Naive thymus-derived CD4-positive, alpha-beta T cell (primary cell): ENCODE measurements around the gene GABRB1. TPM values are rescaled to one million over a fixed set of nuclear protein-coding genes. Genes with fewer than 3 reads are reported as not detected.

ENCODE experiments used
- ATAC-seq: fragments of 150-1000 bp; cut with Tn5 transposase; 2 replicates; pipeline ENCODE4 v1.10.0; 2021; ENCODE audit warnings: mild to moderate bottlenecking, moderate library complexity
- CTCF ChIA-PET: fragments of 350-600 bp; sonication (Branson Sonifier 250); formaldehyde crosslinking; loops from one replicate; lab custom pipeline; 2021; ENCODE audit warnings: antibody characterized with exemption; lab: Charles Lee
- POLR2A ChIA-PET: fragments of 350-600 bp; sonication (Branson Sonifier 250); formaldehyde crosslinking; loops from one replicate; lab custom pipeline; 2021; ENCODE audit warnings: antibody characterized with exemption, inconsistent platforms; lab: Charles Lee
- DNase-seq, 9 donors: peaks; one replicate each; pipeline versions ENCODE4 v3.0.0 to v3.0.0-alpha.2; 2020 to 2022; ENCODE audit warnings: mixed read lengths in 1 of 9
- H3K27ac ChIP-seq: one replicate; pipeline ENCODE4 v1.7.0; 2013; ENCODE audit warnings: mild to moderate bottlenecking, low read depth, low read length, moderate library complexity
- H3K27me3 ChIP-seq, 2 donors: one replicate each; pipeline ENCODE4 v1.7.0; 2013; ENCODE audit warnings: low read length in 2 of 2, mild to moderate bottlenecking in 2 of 2, moderate library complexity in 2 of 2; ENCODE audit not compliant: control insufficient read depth in 2 of 2, insufficient read depth in 2 of 2
- H3K36me3 ChIP-seq, 3 experiments: 1 replicate in 2 of 3; 2 replicates in 1 of 3; pipeline ENCODE4 v1.7.0; 2013; ENCODE audit warnings: low read length in 3 of 3, mild to moderate bottlenecking in 3 of 3, moderate library complexity in 1 of 3; ENCODE audit not compliant: insufficient read depth in 3 of 3, control insufficient read depth in 2 of 3
- H3K4me1 ChIP-seq, 2 donors: one replicate each; pipeline ENCODE4 v1.7.0; 2013; ENCODE audit warnings: low read length in 2 of 2, mild to moderate bottlenecking in 2 of 2, moderate library complexity in 1 of 2; ENCODE audit not compliant: control insufficient read depth in 2 of 2, insufficient read depth in 2 of 2
- H3K4me3 ChIP-seq: 2 replicates; pipeline ENCODE4 v1.7.0; 2013; ENCODE audit warnings: mild to moderate bottlenecking, low read length
- H3K9me3 ChIP-seq, 3 experiments: 1 replicate in 2 of 3; 2 replicates in 1 of 3; pipeline ENCODE4 v1.7.0; 2013; ENCODE audit warnings: low read length in 3 of 3; ENCODE audit not compliant: control insufficient read depth in 2 of 3
- H3K27ac Mint-ChIP-seq, 9 donors: one replicate each; pipeline ENCODE4 v1.8.0; 2020 to 2022; ENCODE audit warnings: mixed read lengths in 9 of 9, mild to moderate bottlenecking in 8 of 9, moderate library complexity in 5 of 9, inconsistent platforms in 2 of 9
- H3K27me3 Mint-ChIP-seq, 5 donors: one replicate each; pipeline ENCODE4 v1.8.0; 2021 to 2022; ENCODE audit warnings: mixed read lengths in 5 of 5, mild to moderate bottlenecking in 1 of 5
- H3K36me3 Mint-ChIP-seq, 5 donors: one replicate each; pipeline ENCODE4 v1.8.0; 2020 to 2022; ENCODE audit warnings: mixed read lengths in 5 of 5, mild to moderate bottlenecking in 3 of 5, inconsistent platforms in 1 of 5
- H3K4me1 Mint-ChIP-seq, 7 donors: one replicate each; pipeline ENCODE4 v1.8.0; 2020 to 2022; ENCODE audit warnings: mixed read lengths in 7 of 7, mild to moderate bottlenecking in 3 of 7, inconsistent platforms in 1 of 7
- H3K4me3 Mint-ChIP-seq, 10 donors: one replicate each; pipeline ENCODE4 v1.8.0; 2020 to 2022; ENCODE audit warnings: mild to moderate bottlenecking in 10 of 10, mixed read lengths in 10 of 10, moderate library complexity in 6 of 10, inconsistent platforms in 2 of 10
- H3K9me3 Mint-ChIP-seq, 11 donors: one replicate each; pipeline ENCODE4 v1.8.0; 2020 to 2022; ENCODE audit warnings: mixed read lengths in 11 of 11, mild to moderate bottlenecking in 4 of 11, inconsistent platforms in 1 of 11, moderate library complexity in 1 of 11
- intact Hi-C, 2 donors: fragments of 100-400 bp; cut with micrococcal nuclease; formaldehyde crosslinking; loops; one replicate each; pipeline ENCODE4 v1.15.1; 2023
- polyA plus RNA-seq, 2 donors: library from polyadenylated mRNA; unstranded; fragments of 300-500 nt; fragmentation: Illumina TruSeq; gene quantifications; one replicate each; pipeline ENCODE4 v1.2.3, GENCODE V29; 2021
- total RNA-seq, 6 experiments: library from RNA in 5 of 6; stranded (reverse) in 5 of 6; gene quantifications; 1 replicate in 5 of 6; 2 replicates in 1 of 6; pipeline ENCODE4 v1.2.3 and lab custom pipeline; 2021 to 2026

Gene GABRB1
- total and polyA plus RNA-seq, 7 experiments from 2014 or later = not detected

DNA sequence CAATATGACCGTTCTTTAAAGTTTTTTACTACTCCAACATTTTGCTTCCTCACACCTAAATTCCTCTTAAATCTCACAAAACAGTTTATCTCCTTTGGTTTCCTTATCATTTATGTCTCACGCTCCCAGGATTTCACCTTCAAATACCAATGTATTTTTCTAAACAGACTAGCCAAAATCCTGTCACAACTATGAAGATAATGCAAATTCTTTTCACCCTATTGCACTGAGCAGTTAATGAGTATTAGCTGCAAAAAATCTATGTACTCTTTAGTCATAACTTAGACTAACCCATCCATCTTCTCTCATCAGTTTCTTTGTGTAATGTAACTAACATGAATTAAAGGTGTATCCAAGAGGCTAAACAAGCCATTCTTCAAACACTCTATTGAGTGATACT is 280.8 kb downstream of the GABRB1 start:
- Histone ChIP-seq H3K4me3 (no peak overlapping the region), H3K4me1 (no peaks in the 10 kb centered on the region), H3K27me3 (no peaks in the 10 kb centered on the region), H3K27ac (no peak overlapping the region), H3K9me3 (no peaks in the 10 kb centered on the region), H3K36me3 (no peaks in the 10 kb centered on the region)
- ChIA-PET CTCF (no interaction called here), POLR2A (no interaction called here)
- Mint-ChIP-seq H3K36me3 (no peaks in the 10 kb centered on the region), H3K4me3 (no peak overlapping the region), H3K27me3 (peaks cover 0 to 8% (median 0%) of the 10 kb centered on the region in 5 donors), H3K4me1 (no peaks in the 10 kb centered on the region), H3K27ac (no peak overlapping the region), H3K9me3 (no peaks in the 10 kb centered on the region)
- no peak for DNase-seq
- intact Hi-C loops = no loop called here
- ATAC-seq = no peak

DNA sequence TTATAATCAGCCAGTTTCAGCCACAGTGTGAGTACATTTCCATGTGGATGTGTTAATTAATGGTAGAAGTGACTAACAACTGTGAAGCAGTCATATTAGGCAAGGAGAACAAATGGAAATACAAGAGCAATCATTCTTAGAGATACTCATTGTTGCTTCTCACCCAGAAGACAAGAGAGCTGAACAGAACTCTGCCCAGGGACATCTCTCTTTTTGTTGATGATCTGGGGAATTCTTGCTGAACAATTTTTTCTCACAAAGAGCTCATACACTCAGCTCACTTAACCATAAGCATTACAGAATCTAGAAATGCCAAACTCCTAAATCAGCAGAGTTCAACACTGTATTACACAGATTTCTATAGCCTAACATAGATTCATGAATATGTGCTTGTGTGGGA is 282.0 kb downstream of the GABRB1 start:
- DNase-seq (no peak), ATAC-seq (no peak)
- H3K9me3 ChIP-seq = no peaks in the 10 kb centered on the region
- ChIA-PET POLR2A (no interaction called here), CTCF (no interaction called here)
- H3K4me3 Mint-ChIP-seq = no peak overlapping the region
- no peak overlapping the region for H3K27ac Mint-ChIP-seq
- H3K36me3 ChIP-seq = no peaks in the 10 kb centered on the region
- peaks cover 0 to 8% (median 0%) of the 10 kb centered on the region in 5 donors for H3K27me3 Mint-ChIP-seq
- no peaks in the 10 kb centered on the region for H3K36me3 Mint-ChIP-seq
- intact Hi-C loops = no loop called here
- H3K27ac ChIP-seq = no peak overlapping the region
- H3K9me3 Mint-ChIP-seq = no peaks in the 10 kb centered on the region
- H3K4me1 Mint-ChIP-seq = no peaks in the 10 kb centered on the region
- H3K4me1 ChIP-seq = no peaks in the 10 kb centered on the region
- H3K27me3 ChIP-seq = no peaks in the 10 kb centered on the region
- no peak overlapping the region for H3K4me3 ChIP-seq

DNA sequence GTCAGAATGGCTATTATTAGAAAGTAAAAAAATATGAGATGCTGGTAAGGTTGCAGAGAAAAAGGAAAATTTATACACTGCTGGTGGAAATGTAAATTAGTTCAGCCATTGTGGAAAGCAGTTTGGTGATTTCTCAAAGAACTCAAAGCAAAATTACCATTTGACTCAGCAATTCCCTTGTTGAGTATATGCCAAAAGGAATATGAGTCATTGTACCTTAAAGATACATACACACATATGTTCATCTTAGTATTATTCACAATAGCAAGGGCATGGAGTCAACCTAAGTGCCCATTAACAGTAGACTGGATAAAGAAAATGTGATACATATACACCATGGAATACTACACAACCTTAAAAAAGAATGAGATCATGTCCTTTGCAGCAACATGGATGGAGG is 284.0 kb downstream of the GABRB1 start:
- no peaks in the 10 kb centered on the region for H3K36me3 Mint-ChIP-seq
- ATAC-seq (no peak), DNase-seq (no peak)
- ChIA-PET CTCF (no interaction called here), POLR2A (no interaction called here)
- intact Hi-C loops = no loop called here
- peaks cover 0 to 4% (median 0%) of the 10 kb centered on the region in 11 donors for H3K9me3 Mint-ChIP-seq
- no peaks in the 10 kb centered on the region for H3K9me3 ChIP-seq
- no peak overlapping the region for H3K27ac Mint-ChIP-seq
- H3K27me3 ChIP-seq = no peaks in the 10 kb centered on the region
- H3K36me3 ChIP-seq = no peaks in the 10 kb centered on the region
- H3K4me1 Mint-ChIP-seq = no peaks in the 10 kb centered on the region
- H3K27ac ChIP-seq = no peak overlapping the region
- no peaks in the 10 kb centered on the region for H3K4me1 ChIP-seq
- peaks cover 0 to 13% (median 6%) of the 10 kb centered on the region in 5 donors for H3K27me3 Mint-ChIP-seq
- no peak overlapping the region for H3K4me3 Mint-ChIP-seq
- no peak overlapping the region for H3K4me3 ChIP-seq

DNA sequence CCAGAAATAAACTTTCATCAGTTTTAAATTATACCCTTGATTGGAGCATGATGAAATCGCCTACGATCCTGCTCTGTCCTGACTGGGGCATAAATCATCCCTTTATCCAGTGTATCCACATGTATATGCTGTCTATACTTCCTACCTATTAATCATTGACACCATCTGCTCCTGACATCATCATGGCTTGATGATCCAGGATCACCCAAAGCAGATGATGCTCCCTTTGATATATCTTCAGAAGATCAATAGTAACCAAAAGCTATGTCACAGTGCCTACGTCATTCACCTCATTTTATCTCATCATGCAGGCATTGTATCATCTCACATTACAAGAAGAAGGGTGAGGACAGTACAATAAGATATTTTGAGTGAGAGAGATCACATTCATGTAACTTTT is 294.7 kb downstream of the GABRB1 start:
- no peak for DNase-seq
- H3K27ac ChIP-seq = no peak overlapping the region
- no peaks in the 10 kb centered on the region for H3K27me3 ChIP-seq
- Mint-ChIP-seq H3K36me3 (peaks cover 0 to 4% (median 0%) of the 10 kb centered on the region in 5 donors), H3K27ac (no peak overlapping the region), H3K9me3 (peaks cover 0 to 4% (median 0%) of the 10 kb centered on the region in 11 donors), H3K4me1 (no peaks in the 10 kb centered on the region), H3K27me3 (peaks cover 0 to 33% (median 12%) of the 10 kb centered on the region in 5 donors), H3K4me3 (no peak overlapping the region)
- no peak for ATAC-seq
- no peaks in the 10 kb centered on the region for H3K36me3 ChIP-seq
- intact Hi-C loops = no loop called here
- ChIA-PET CTCF (no interaction called here), POLR2A (no interaction called here)
- H3K4me3 ChIP-seq = no peak overlapping the region
- no peaks in the 10 kb centered on the region for H3K4me1 ChIP-seq
- H3K9me3 ChIP-seq = no peaks in the 10 kb centered on the region

DNA sequence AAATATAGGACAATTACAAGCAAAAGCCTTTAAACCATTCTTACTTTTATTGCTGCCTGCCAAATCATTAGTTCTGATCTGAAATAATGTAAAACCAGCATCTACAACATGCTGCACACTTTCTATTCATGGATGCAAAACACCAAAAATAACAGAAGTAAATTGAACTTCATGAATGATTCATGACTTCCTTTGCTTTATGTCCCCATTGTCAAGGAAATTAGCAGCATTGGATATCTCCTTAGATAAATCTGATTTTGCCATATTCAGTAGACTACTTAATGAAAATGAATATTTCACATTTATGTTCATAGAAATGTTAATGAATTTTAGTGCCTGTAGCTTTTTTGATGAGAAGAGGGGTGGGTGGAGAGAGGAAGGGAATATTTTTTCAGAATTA is 299.5 kb downstream of the GABRB1 start:
- ATAC-seq = no peak
- Mint-ChIP-seq H3K36me3 (no peaks in the 10 kb centered on the region), H3K9me3 (peaks cover 0 to 4% (median 0%) of the 10 kb centered on the region in 11 donors), H3K27me3 (peaks cover 0 to 19% (median 13%) of the 10 kb centered on the region in 5 donors), H3K27ac (no peak overlapping the region), H3K4me1 (no peaks in the 10 kb centered on the region), H3K4me3 (no peak overlapping the region)
- ChIA-PET CTCF (no interaction called here), POLR2A (no interaction called here)
- intact Hi-C loops = no loop called here
- H3K27ac ChIP-seq = no peak overlapping the region
- no peaks in the 10 kb centered on the region for H3K4me1 ChIP-seq
- DNase-seq = no peak
- H3K9me3 ChIP-seq = no peaks in the 10 kb centered on the region
- H3K4me3 ChIP-seq = no peak overlapping the region
- no peaks in the 10 kb centered on the region for H3K36me3 ChIP-seq
- no peaks in the 10 kb centered on the region for H3K27me3 ChIP-seq

DNA sequence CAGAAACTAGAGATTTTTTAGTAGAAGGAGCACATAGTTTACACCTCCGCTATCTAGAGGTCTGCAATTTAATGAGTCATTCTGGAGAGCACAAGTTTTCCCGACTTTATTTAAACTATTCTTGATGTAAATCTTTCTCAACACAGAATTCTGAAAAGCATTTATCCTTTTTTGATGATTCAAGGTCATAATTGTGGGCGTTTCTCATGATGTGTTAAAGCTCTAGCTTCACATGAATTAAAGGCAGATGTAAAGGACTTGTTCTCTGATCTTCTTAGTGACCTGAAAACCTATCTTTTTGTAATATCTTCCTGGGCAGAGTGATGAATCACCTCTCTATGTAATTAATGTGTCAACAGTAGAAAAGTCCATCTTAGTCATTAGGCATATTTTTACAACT is 303.3 kb downstream of the GABRB1 start:
- intact Hi-C loops = no loop called here
- Mint-ChIP-seq H3K27ac (no peak overlapping the region), H3K9me3 (peaks cover 0 to 1% (median 0%) of the 10 kb centered on the region in 11 donors), H3K4me1 (no peaks in the 10 kb centered on the region), H3K36me3 (no peaks in the 10 kb centered on the region), H3K27me3 (peaks cover 0 to 26% (median 23%) of the 10 kb centered on the region in 5 donors), H3K4me3 (no peak overlapping the region)
- ATAC-seq (no peak), DNase-seq (no peak)
- no peaks in the 10 kb centered on the region for H3K9me3 ChIP-seq
- ChIA-PET POLR2A (no interaction called here), CTCF (no interaction called here)
- no peak overlapping the region for H3K27ac ChIP-seq
- no peaks in the 10 kb centered on the region for H3K27me3 ChIP-seq
- H3K4me1 ChIP-seq = no peaks in the 10 kb centered on the region
- no peak overlapping the region for H3K4me3 ChIP-seq
- H3K36me3 ChIP-seq = no peaks in the 10 kb centered on the region

DNA sequence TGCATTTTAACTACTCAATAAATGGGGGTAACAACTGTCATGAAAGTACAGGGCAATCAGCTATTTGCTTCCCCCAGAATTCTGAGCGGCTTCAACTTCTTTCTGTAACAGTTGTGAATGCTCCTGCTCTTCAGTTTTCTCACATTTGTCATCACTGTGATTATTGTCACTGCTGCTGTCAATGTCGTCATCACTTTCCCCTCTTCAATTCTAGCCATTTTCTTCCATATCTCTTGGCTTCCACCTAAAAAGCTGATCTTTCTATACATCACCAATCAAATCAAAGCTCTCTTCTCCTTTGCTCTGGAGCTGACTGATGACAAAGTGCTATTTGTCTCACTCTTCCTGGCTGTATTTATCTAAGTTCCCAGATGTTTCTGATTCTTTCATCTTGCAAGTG is 306.5 kb downstream of the GABRB1 start:
- Mint-ChIP-seq H3K9me3 (peaks cover 0 to 1% (median 0%) of the 10 kb centered on the region in 11 donors), H3K4me3 (no peak overlapping the region), H3K36me3 (no peaks in the 10 kb centered on the region), H3K4me1 (no peaks in the 10 kb centered on the region), H3K27ac (no peak overlapping the region), H3K27me3 (peaks cover under 1 to 26% (median 23%) of the 10 kb centered on the region in 5 donors)
- Histone ChIP-seq H3K4me3 (no peak overlapping the region), H3K4me1 (no peaks in the 10 kb centered on the region), H3K9me3 (no peaks in the 10 kb centered on the region), H3K36me3 (no peaks in the 10 kb centered on the region), H3K27me3 (no peaks in the 10 kb centered on the region), H3K27ac (no peak overlapping the region)
- ATAC-seq (no peak), DNase-seq (no peak)
- CTCF ChIA-PET = no interaction called here
- intact Hi-C loops = no loop called here
- POLR2A ChIA-PET = no interaction called here
